Measurements from ENCODE around the gene ACVR1B. TPM values are rescaled to one million over a fixed set of nuclear protein-coding genes. Genes with fewer than 3 reads are reported as not detected.

The ACVR1B gene
- total RNA-seq, 2 donors from 2014 or later = 67.6 to 84.7 TPM

GRCh38 chr12:52026263-52026662 lies 74.8 kb downstream of the ACVR1B start:
- intact Hi-C loops (cut with DNase I, micrococcal nuclease) = loop anchor here in 1 of 2 donors (10.0 kb wide), 1 partner anchor 59 kb away; no protein-coding TSS in a partner anchor
- ATAC-seq = no peak
- no peak for DNase-seq

GRCh38 chr12:52027085-52027843 lies 75.8 kb downstream of the ACVR1B start:
- intact Hi-C loops (cut with DNase I, micrococcal nuclease) = loop anchor here in 1 of 2 donors (10.0 kb wide), 1 partner anchor 58 kb away; no protein-coding TSS in a partner anchor
- no peak for ATAC-seq

GRCh38 chr12:52029685-52030084 lies 78.2 kb downstream of the ACVR1B start:
- DNase-seq = no peak
- no peak for ATAC-seq
- intact Hi-C loops (cut with DNase I, micrococcal nuclease) = loop anchor here in 1 of 2 donors (10.0 kb wide), 1 partner anchor 55 kb away; no protein-coding TSS in a partner anchor

More at GRCh38 chr12:52027085-52027843, 75.8 kb downstream of the ACVR1B start:
- DNase-seq = peak in 1 of 2 donors; percentile 43

- intact Hi-C loops (cut with DNase I, micrococcal nuclease) = no loop called here
- ATAC-seq (peak; percentile 40), DNase-seq (peak; percentile 74 to 83)
Measured at GRCh38 chr12:52032446-52032803, 80.9 kb downstream of the ACVR1B start.

- ATAC-seq (peak; percentile 91), DNase-seq (peak; percentile 97 to 99)
- intact Hi-C loops (cut with DNase I, micrococcal nuclease) = no loop called here
Measured at GRCh38 chr12:52032804-52033445, 81.4 kb downstream of the ACVR1B start.

- intact Hi-C loops (cut with DNase I, micrococcal nuclease) = no loop called here
- DNase-seq (peak in 1 of 2 donors; percentile 31), ATAC-seq (no peak)
Measured at GRCh38 chr12:52033446-52034140, 82.1 kb downstream of the ACVR1B start.

- intact Hi-C loops (cut with DNase I, micrococcal nuclease) = no loop called here
- DNase-seq (no peak), ATAC-seq (no peak)
Measured at GRCh38 chr12:52035190-52035589, 83.7 kb downstream of the ACVR1B start.

GRCh38 chr12:52035926-52036325 lies 84.4 kb downstream of the ACVR1B start:
- intact Hi-C loops (cut with DNase I, micrococcal nuclease) = no loop called here
- no peak for DNase-seq
- no peak for ATAC-seq

GRCh38 chr12:52036587-52037171 lies 85.2 kb downstream of the ACVR1B start:
- peak; percentile 90 to 92 for DNase-seq
- peak; percentile 68 for ATAC-seq
- intact Hi-C loops (cut with DNase I, micrococcal nuclease) = no loop called here

- no peak for ATAC-seq
- intact Hi-C loops (cut with DNase I, micrococcal nuclease) = no loop called here
- peak in 1 of 2 donors; percentile 57 for DNase-seq
Measured at GRCh38 chr12:52037248-52037861, 85.9 kb downstream of the ACVR1B start.

GRCh38 chr12:52038447-52038846 lies 86.9 kb downstream of the ACVR1B start:
- DNase-seq (peak in 1 of 2 donors; percentile 23), ATAC-seq (no peak)
- intact Hi-C loops (cut with DNase I, micrococcal nuclease) = no loop called here

- intact Hi-C loops (cut with DNase I, micrococcal nuclease) = no loop called here
- DNase-seq (no peak), ATAC-seq (no peak)
Measured at GRCh38 chr12:52041035-52041434, 89.5 kb downstream of the ACVR1B start.

GRCh38 chr12:52041695-52042123 lies 90.2 kb downstream of the ACVR1B start:
- ATAC-seq (no peak), DNase-seq (peak in 1 of 2 donors; percentile 26)
- intact Hi-C loops (cut with DNase I, micrococcal nuclease) = no loop called here

- DNase-seq = peak in 1 of 2 donors; percentile 20
- intact Hi-C loops (cut with DNase I, micrococcal nuclease) = no loop called here
- ATAC-seq = no peak
Measured at GRCh38 chr12:52042706-52043385, 91.3 kb downstream of the ACVR1B start.

- no peak for ATAC-seq
- intact Hi-C loops (cut with DNase I, micrococcal nuclease) = no loop called here
Measured at GRCh38 chr12:52043386-52044212, 92.1 kb downstream of the ACVR1B start.

GRCh38 chr12:52044292-52044983 lies 92.9 kb downstream of the ACVR1B start:
- intact Hi-C loops (cut with DNase I, micrococcal nuclease) = no loop called here
- ATAC-seq (no peak), DNase-seq (peak in 1 of 2 donors; percentile 73)

More at GRCh38 chr12:52043386-52044212, 92.1 kb downstream of the ACVR1B start:
- DNase-seq = no peak

- ATAC-seq (peak; percentile 67), DNase-seq (peak; percentile 76 to 84)
- intact Hi-C loops (cut with DNase I, micrococcal nuclease) = no loop called here
Measured at GRCh38 chr12:52045794-52046199, 94.3 kb downstream of the ACVR1B start.

Measured in left colon (tissue), 2 donors.